Spleen (tissue), 11 donors: ENCODE measurements around the gene SOX6. TPM values are rescaled to one million over a fixed set of nuclear protein-coding genes. Genes with fewer than 3 reads are reported as not detected.
"Not testable (repeated sequence)": the region's sequence is repeated elsewhere in the genome, so short reads cannot be mapped to it uniquely, and the experiment has no call there.

Experiments
- DNase-seq: peaks from one replicate; pipeline ENCODE4 v3.0.0-alpha.2; 2020
- H3K27ac ChIP-seq, 8 donors: fragments of 200-600 bp; sonication (generic) in 7 of 8; 1 replicate in 4 of 8; 2 replicates in 4 of 8; pipeline versions ENCODE4 v1.5.0 to v1.8.0; 2016 to 2021; ENCODE audit warnings: inconsistent platforms in 4 of 8, mild to moderate bottlenecking in 4 of 8, moderate library complexity in 1 of 8
- H3K27me3 ChIP-seq, 7 donors: fragments of 200-600 bp; sonication (generic) in 6 of 7; replicated peaks in 1 of 7; 1 replicate in 4 of 7; 2 replicates in 3 of 7; pipeline versions ENCODE4 v1.5.0 to v1.8.0; 2016 to 2021; ENCODE audit warnings: inconsistent platforms in 3 of 7, mild to moderate bottlenecking in 1 of 7
- H3K36me3 ChIP-seq, 6 donors: fragments of 200-600 bp; sonication (generic) in 5 of 6; 1 replicate in 4 of 6; 2 replicates in 2 of 6; pipeline versions ENCODE4 v1.5.0 to v1.8.0; 2016 to 2021; ENCODE audit warnings: inconsistent platforms in 2 of 6
- H3K4me1 ChIP-seq, 6 donors: fragments of 200-600 bp; sonication (generic) in 5 of 6; 1 replicate in 3 of 6; 2 replicates in 3 of 6; pipeline versions ENCODE4 v1.5.0 to v1.8.0; 2016 to 2021; ENCODE audit warnings: inconsistent platforms in 3 of 6
- H3K4me3 ChIP-seq, 8 donors: fragments of 200-600 bp; sonication (generic) in 7 of 8; 1 replicate in 4 of 8; 2 replicates in 4 of 8; pipeline versions ENCODE4 v1.5.0 to v1.8.0; 2016 to 2021; ENCODE audit warnings: inconsistent platforms in 4 of 8, mild to moderate bottlenecking in 4 of 8, moderate library complexity in 2 of 8
- H3K9me3 ChIP-seq, 8 donors: fragments of 200-600 bp; sonication (generic) in 7 of 8; 1 replicate in 4 of 8; 2 replicates in 4 of 8; pipeline versions ENCODE4 v1.5.0 to v1.8.0; 2016 to 2021; ENCODE audit warnings: inconsistent platforms in 4 of 8
- CTCF ChIP-seq, 11 experiments: fragments of 200-600 bp in 7 of 11; fragments of 450-650 bp in 4 of 11; sonication (generic) in 4 of 11; IDR thresholded peaks in 8 of 11; conservative IDR thresholded peaks in 3 of 11; 1 replicate in 7 of 11; 2 replicates in 4 of 11; pipeline versions ENCODE4 v1.4.0 to v1.8.0; 2016 to 2021; ENCODE audit warnings: antibody characterized with exemption in 11 of 11, inconsistent platforms in 4 of 11, mild to moderate bottlenecking in 1 of 11
- POLR2A ChIP-seq, 3 donors: fragments of 450-650 bp; IDR thresholded peaks; one replicate each; pipeline ENCODE4 v1.5.1; 2017; ENCODE audit warnings: antibody characterized with exemption in 3 of 3, mild to moderate bottlenecking in 1 of 3
- POLR2AphosphoS5 ChIP-seq, 3 donors: sonication (generic); formaldehyde crosslinking; IDR thresholded peaks; one replicate each; pipeline ENCODE4 v1.5.1; 2017; ENCODE audit warnings: antibody characterized with exemption in 3 of 3
- WGBS, 5 donors: extraction: QIAGEN DNeasy Blood & Tissue Kit in 3 of 5; methylation state at CpG; one replicate each; pipeline versions ENCODE4 v1.1.5 to v1.1.7; 2013 to 2018; 5-methylcytosine and 5-hydroxymethylcytosine counted together
- intact Hi-C: fragments of 100-400 bp; cut with DNase I; formaldehyde crosslinking; loops from one replicate; pipeline ENCODE4 v1.15.0; 2023; ENCODE audit warnings: low total_unique reads
- polyA plus RNA-seq, 3 donors: library from polyadenylated mRNA; stranded (reverse); fragments of 200-250 nt; gene quantifications; one replicate each; pipeline ENCODE4 v1.2.1, GENCODE V29; 2013
- total RNA-seq, 7 donors: library from RNA; depleted of rRNA in 3 of 7; stranded (reverse); fragments of >200 nt in 3 of 7; fragmentation: NEBNext Ultra II Directional in 4 of 7; extraction: Animal tissue kit (Norgen Biotek cat#: 25700) in 4 of 7; gene quantifications; one replicate each; pipeline versions ENCODE4 v1.1.0 to v1.2.1, GENCODE V29; 2016 to 2021
- donor health status: healthy with polysubstance abuse.
- donor health status: DM: no; HTN: no; CAD: no; lungs with moderate emphysema.
- donor health status: DM: no; HTN: no; CAD: no.
- donor health status: Bipolar disorder and iron deficiency.
- donor health status: healthy.
- donor health status: DM: no; HTN: no; CAD: no.
- donor health status: DM: yes; HTN: yes; CAD: no.

Gene SOX6
- total and polyA plus RNA-seq, 10 donors = 0.11 to 12.4 (median 3.7) TPM

- Histone ChIP-seq H3K27me3 (no peaks in the 10 kb centered on the region), H3K4me3 (no peak overlapping the region), H3K27ac (no peak overlapping the region), H3K36me3 (no peaks in the 10 kb centered on the region), H3K4me1 (no peaks in the 10 kb centered on the region), H3K9me3 (peaks cover 0 to 4% (median 0%) of the 10 kb centered on the region in 8 donors)
- no peak for DNase-seq
- TF ChIP-seq POLR2A (IDR thresholded peaks at IDR 0.05) (no peak), POLR2AphosphoS5 (IDR thresholded peaks at IDR 0.05) (no peak), CTCF (IDR thresholded peaks at IDR 0.05 in 8 of 11, conservative IDR thresholded peaks at IDR 0.05 in 3 of 11) (no peak)
- intact Hi-C loops = no loop called here
Observed at GRCh38 chr11:16393340-16393739, 37.0 kb upstream of the SOX6 start.

GRCh38 chr11:16392616-16393015 is 36.3 kb upstream of the SOX6 start:
- intact Hi-C loops = no loop called here
- no peak for TF ChIP-seq POLR2AphosphoS5 (IDR thresholded peaks at IDR 0.05)
- TF ChIP-seq POLR2A (IDR thresholded peaks at IDR 0.05) = no peak
- no peak for TF ChIP-seq CTCF (IDR thresholded peaks at IDR 0.05 in 8 of 11, conservative IDR thresholded peaks at IDR 0.05 in 3 of 11)
- H3K27ac ChIP-seq = no peak overlapping the region
- H3K27me3 ChIP-seq = no peaks in the 10 kb centered on the region
- no peak for DNase-seq
- no peaks in the 10 kb centered on the region for H3K36me3 ChIP-seq
- peaks cover 0 to 4% (median 0%) of the 10 kb centered on the region in 8 donors for H3K9me3 ChIP-seq
- no peak overlapping the region for H3K4me3 ChIP-seq
- H3K4me1 ChIP-seq = no peaks in the 10 kb centered on the region

GRCh38 chr11:16390826-16391225 is 34.5 kb upstream of the SOX6 start:
- intact Hi-C loops, H3K36me3 ChIP-seq, H3K27ac ChIP-seq, DNase-seq, H3K4me3 ChIP-seq, H3K9me3 ChIP-seq, H3K4me1 ChIP-seq, H3K27me3 ChIP-seq: not testable (repeated sequence)
- WGBS, 5 donors = 52 to 83% (median 62%) methylated on average over 2 of the region's 2 CpGs

GRCh38 chr11:16385099-16385498 is 28.8 kb upstream of the SOX6 start:
- intact Hi-C loops = no loop called here
- Histone ChIP-seq H3K4me1 (no peaks in the 10 kb centered on the region), H3K9me3 (peaks cover 0 to 2% (median 0%) of the 10 kb centered on the region in 8 donors), H3K4me3 (no peak overlapping the region), H3K36me3 (no peaks in the 10 kb centered on the region), H3K27ac (no peak overlapping the region), H3K27me3 (no peaks in the 10 kb centered on the region)
- no peak for DNase-seq
- TF ChIP-seq POLR2A (IDR thresholded peaks at IDR 0.05) = no peak
- no peak for TF ChIP-seq POLR2AphosphoS5 (IDR thresholded peaks at IDR 0.05)
- TF ChIP-seq CTCF (IDR thresholded peaks at IDR 0.05 in 8 of 11, conservative IDR thresholded peaks at IDR 0.05 in 3 of 11) = no peak

- Histone ChIP-seq H3K27me3 (no peaks in the 10 kb centered on the region), H3K27ac (no peak overlapping the region), H3K9me3 (no peaks in the 10 kb centered on the region), H3K4me3 (no peak overlapping the region), H3K36me3 (no peaks in the 10 kb centered on the region), H3K4me1 (no peaks in the 10 kb centered on the region)
- intact Hi-C loops = no loop called here
- no peak for DNase-seq
- TF ChIP-seq POLR2A (IDR thresholded peaks at IDR 0.05) (no peak), CTCF (IDR thresholded peaks at IDR 0.05 in 8 of 11, conservative IDR thresholded peaks at IDR 0.05 in 3 of 11) (no peak), POLR2AphosphoS5 (IDR thresholded peaks at IDR 0.05) (no peak)
- 82 to 97% (median 89%) methylated on average over 2 of the region's 2 CpGs for WGBS, 5 donors
Observed at GRCh38 chr11:16382638-16383380, 26.5 kb upstream of the SOX6 start.
